Spleen (tissue), 7 donors: ENCODE measurements around the gene CCDC80.

Experiments
- CTCF ChIP-seq, 11 experiments: fragments of 200-600 bp in 7 of 11; fragments of 450-650 bp in 4 of 11; sonication (generic) in 4 of 11; IDR thresholded peaks in 8 of 11; conservative IDR thresholded peaks in 3 of 11; 1 replicate in 7 of 11; 2 replicates in 4 of 11; pipeline versions ENCODE4 v1.4.0 to v1.8.0; 2016 to 2021; ENCODE audit warnings: antibody characterized with exemption in 11 of 11, inconsistent platforms in 4 of 11, mild to moderate bottlenecking in 1 of 11
- POLR2AphosphoS5 ChIP-seq, 3 donors: sonication (generic); formaldehyde crosslinking; IDR thresholded peaks; one replicate each; pipeline ENCODE4 v1.5.1; 2017; ENCODE audit warnings: antibody characterized with exemption in 3 of 3
- donor health status: DM: no; HTN: no; CAD: no; lungs with moderate emphysema.
- donor health status: DM: no; HTN: no; CAD: no.
- donor health status: DM: no; HTN: no; CAD: no.

- no peak for TF ChIP-seq CTCF (IDR thresholded peaks at IDR 0.05 in 8 of 11, conservative IDR thresholded peaks at IDR 0.05 in 3 of 11)
- TF ChIP-seq POLR2AphosphoS5 (IDR thresholded peaks at IDR 0.05), result no peak
Observed at GRCh38 chr3:112637700-112638099, 3.2 kb downstream of the CCDC80 start.
